Stimulated activated CD4-positive, alpha-beta T cell treated with anti-CD3 and anti-CD28 coated beads, Interleukin-4, amount 100 ng/mL, for 4 hours (primary cell): Measurements from ENCODE around the gene EPHA2.
A peak's percentile ranks its signal among the peaks of the same experiment; 100 is the strongest.

Source experiments
- DNase-seq, 2 experiments: peaks; one replicate each; pipeline ENCODE4 v3.0.0-alpha.2; 2020

EPHA2 gene

DNA sequence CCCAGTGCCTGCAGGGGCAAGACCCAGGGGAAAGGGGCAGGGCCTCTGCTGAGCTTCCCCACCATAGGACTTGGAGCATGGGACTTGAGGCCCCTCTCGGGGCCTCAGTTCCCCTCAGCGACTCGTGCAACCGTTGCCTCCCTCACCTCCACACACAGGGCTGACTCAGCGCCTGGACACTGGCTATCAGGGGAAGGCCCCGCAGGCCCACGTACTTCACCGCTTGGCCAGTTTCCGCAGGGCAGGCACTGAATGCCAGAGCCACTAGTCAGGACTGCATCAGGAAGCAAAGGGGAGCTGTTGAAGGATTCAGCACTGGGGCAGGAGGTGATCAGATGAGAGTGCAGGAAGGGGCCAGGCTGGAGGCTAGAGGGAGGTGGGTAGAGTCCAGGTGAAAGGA is 66.9 kb downstream of the EPHA2 start:
- DNase-seq, result no peak

DNA sequence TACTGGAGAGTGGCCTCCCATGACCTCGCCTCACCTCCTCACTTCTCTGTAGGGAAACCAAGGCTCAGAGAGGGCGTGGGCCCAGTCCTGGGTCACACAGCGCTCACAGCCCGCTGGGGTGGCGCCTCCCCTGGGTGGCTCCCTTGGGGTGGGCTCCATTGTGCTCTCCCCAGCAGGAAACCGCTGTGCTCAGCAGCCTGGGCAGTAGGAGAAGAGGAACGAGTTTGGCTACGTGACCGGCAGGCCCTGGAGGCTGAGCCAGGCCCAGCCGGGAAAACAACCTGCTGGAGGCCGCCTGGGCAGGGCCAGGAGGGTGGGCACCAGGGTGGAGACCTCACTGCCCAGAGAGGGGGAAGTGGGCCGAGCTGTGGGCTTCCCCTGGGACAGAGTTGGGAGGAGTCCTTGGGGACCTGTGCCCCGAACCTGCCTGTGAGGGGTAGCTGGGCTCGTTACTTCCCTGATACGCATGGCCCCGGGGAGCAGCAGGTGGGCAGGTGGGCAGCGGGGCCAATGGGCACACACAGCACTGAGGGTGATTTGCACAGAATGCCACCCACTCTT is 67.4 kb downstream of the EPHA2 start:
- DNase-seq, result no peak

DNA sequence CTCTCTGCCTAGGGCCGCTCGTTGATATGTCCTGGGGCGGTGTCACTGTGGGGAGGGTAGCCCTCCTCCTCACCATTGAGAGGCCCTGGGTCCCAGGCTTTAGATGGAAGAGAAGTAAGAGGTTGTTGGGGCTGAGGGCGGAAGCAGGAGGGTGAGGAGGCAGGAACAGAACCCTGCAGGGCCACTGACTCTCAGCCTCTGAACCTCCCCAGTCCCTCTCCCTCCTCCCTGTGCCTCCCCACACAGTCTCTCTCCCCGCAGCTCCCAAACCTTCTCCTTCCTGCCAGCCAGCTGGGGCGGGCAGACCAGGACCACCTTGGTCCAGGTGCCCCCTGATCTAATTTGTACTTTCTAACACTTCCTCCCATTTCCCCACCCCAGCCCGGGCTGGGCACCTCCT is 68.1 kb downstream of the EPHA2 start:
- DNase-seq, result no peak

- DNase-seq, result no peak
Measured at GRCh38 chr1:16085522-16085921, 70.3 kb downstream of the EPHA2 start.

DNA sequence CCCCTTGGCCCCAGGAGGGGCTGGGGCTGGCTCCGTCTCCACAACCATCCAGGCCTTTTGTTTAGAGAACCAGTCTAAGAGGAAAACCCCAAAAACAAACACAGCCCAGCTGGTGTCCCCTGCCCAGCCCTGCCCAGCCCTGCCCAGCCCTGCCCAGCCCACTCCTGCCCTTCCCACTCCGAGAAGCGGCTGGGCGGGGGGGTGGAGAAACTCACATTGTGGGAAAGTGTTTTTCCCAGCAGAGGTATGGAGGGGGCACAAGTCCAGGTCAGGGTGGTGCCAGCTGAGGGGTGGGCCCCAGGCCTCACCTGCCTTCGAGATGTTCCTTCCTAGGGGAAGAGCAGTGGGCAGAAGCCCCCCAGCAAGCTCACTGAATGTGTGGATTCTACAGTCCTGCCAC is 72.4 kb downstream of the EPHA2 start:
- DNase-seq, result no peak

DNA sequence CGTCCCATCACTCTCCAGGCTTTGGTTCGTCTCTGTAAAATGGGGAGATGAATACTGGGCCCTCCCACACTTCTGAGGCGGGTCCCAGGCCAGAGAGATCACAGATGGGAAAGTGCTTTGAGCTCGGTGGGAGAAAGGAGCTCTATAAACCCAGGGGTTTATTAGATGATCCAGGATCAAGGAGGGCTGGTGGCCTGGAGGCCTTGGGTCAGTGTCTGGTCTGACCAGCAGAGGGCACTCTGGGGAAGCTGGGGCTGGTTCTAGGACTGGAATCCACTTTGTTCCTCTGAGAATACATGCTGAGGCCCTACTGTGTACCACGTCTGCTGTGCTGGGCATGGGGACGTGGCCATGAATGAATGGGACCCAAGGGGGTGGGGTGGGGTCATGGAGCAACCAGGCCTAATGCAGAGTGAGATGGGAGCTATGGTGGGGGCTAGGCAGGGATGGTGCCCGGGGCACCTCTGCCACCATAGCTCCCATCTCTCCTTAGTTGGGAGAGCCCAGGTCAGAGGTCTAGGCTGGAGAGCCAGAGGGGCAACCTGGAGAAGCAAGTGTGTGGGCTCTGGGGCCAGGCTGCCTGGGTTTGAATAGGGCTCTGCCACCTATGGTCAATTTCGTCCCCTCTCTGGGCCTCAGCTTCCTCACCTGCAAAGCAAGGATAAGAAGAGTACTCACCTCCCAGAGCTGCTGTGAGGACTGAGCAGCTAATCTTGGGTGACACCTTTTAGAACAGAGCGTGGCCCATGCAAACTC is 73.4 kb downstream of the EPHA2 start:
- peak; percentile 46 to 54 for DNase-seq

DNA sequence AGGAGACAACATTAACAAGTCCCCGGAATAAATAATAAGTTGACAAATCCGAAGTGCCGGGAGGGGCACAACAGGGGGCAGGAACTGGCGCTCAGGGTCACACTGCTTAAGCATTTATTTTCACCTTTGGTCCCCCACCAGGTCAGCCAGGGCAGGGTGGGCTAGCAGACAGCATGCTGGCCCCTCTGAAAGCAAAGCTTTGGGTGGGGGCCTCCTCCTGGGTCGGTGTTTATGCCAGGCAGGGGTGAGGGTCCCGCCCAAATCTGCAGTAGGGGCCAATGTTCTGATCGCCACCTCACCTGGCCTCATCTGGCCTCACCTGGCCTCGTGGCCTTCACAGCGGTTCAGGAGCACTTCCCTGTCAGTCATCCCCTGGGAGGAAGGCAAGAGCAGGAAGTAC is 74.2 kb downstream of the EPHA2 start:
- no peak for DNase-seq

GRCh38 chr1:16080422-16081150 is 75.3 kb downstream of the EPHA2 start:
- DNase-seq, result no peak

DNA sequence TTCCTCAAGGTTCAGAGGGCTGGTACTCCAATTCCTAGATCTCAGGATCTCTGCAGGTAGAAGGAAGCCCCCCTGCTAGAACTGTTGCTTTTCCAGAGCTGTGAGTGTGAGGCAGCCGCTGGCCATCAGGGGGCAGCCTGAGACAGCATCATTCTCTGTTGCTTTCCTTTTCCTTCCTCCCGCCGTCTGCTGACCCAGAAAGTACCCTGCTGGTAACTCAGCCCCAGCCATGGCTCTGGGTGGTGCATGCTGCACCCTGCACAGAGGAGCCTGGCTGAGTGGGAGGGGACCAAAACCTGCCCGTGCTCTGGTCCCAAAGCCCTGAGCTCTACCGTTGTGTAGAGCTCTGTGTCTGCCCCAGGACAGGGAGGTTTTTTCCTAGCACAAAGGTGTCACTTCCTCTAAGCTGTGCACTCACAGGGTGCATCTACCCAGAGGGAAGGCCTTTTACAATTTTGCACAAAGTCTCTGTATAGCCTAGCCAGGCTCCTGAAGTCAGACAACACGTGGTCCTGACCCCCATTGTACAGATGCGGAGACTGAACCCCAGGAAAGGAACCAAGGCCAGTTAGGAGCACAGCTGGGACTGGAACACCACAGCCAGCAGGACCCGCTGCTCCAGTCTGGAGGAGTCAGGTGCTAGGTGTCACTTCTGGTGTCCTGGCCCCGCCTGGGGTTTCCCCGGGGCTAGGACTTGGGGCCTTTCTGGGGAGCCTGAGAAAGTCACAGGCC is 76.8 kb downstream of the EPHA2 start:
- peak; percentile 61 to 69 for DNase-seq

DNA sequence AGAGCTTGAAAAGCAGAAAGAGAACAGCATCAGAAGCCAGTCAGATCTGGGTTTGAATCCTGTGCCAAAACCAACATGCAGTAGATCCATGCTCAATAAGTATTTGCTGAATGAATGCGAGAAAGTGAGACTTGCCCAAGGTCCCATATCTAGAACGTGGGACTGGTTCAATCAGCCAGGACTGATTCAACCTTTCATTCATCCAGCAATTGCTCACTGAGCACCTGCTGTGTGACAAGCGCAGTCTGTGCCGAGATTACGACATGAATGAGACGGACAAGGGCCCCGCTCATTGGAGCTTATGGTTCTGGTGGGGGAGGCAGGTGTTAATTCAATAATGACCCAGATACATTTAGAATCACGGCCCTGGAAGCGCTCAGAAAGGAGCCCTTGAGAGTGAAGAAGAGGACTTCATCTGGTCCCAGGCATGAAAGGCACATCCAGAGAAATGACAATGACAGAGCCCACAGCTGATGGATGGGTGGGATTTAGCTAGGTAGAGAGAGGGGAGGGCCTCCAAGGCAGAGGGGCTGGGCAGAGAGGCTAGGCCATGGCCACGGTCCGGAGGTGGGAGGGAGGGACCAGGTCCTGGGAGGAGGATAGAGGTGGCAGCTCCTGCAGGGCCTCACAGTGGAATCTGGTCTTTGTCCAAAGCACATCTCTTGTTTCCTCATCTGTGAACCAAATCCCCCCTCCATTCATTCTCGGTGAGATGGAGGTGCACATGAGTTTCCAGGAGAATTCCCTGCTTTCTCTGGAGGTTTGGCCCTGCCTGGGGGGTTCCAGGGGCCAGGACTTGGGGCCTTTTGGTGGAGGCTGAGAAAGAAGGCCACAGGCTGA is 78.2 kb downstream of the EPHA2 start:
- no peak for DNase-seq

DNA sequence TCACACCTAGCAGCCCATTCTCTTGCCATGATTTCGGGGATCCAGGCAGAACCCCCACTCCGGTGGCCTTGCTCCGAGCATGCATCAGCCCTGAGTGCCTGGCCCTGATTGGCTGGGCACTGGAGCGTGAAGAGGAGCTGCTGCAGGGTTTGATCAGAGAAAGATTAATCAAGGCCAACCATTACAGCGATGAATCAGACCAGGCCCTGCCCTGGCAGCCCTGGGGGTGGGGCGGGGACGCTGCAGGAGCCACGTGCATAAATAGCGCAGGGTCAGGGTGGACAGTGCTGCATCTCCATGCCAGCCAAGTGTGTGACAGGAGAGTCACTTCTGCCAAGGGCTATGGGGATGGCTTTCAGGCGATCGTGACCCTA is 79.0 kb downstream of the EPHA2 start:
- no peak for DNase-seq

- DNase-seq, result no peak
Measured at GRCh38 chr1:16076031-16076864, 79.6 kb downstream of the EPHA2 start.

GRCh38 chr1:16075337-16076030 is 80.4 kb downstream of the EPHA2 start:
- no peak for DNase-seq
